GM12874 (cell line): ENCODE data around the gene GPRIN2.
"Not testable (repeated sequence)": the region's sequence is repeated elsewhere in the genome, so short reads cannot be mapped to it uniquely, and the experiment has no call there.

ENCODE experiments used
- TF ChIP-seq, protein P1 (sequence below): IDR thresholded peaks from 2 replicates; pipeline ENCODE4 v1.5.1; 2011; ENCODE audit warnings: low read depth, mild to moderate bottlenecking, control low read depth, low read length, moderate library complexity; ENCODE audit not compliant: insufficient read depth

The GPRIN2 gene

GRCh38 chr10:46556515-46557318 is at the start of gene GPRIN2:
TSS of gene GPRIN2 (minus strand) at chr10:46556658. CDS start at chr10:46550736, 5,922 bp downstream.
- TF ChIP-seq, protein P1, sequence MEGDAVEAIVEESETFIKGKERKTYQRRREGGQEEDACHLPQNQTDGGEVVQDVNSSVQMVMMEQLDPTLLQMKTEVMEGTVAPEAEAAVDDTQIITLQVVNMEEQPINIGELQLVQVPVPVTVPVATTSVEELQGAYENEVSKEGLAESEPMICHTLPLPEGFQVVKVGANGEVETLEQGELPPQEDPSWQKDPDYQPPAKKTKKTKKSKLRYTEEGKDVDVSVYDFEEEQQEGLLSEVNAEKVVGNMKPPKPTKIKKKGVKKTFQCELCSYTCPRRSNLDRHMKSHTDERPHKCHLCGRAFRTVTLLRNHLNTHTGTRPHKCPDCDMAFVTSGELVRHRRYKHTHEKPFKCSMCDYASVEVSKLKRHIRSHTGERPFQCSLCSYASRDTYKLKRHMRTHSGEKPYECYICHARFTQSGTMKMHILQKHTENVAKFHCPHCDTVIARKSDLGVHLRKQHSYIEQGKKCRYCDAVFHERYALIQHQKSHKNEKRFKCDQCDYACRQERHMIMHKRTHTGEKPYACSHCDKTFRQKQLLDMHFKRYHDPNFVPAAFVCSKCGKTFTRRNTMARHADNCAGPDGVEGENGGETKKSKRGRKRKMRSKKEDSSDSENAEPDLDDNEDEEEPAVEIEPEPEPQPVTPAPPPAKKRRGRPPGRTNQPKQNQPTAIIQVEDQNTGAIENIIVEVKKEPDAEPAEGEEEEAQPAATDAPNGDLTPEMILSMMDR: no peak

- TF ChIP-seq, protein P1: not testable (repeated sequence)
These were observed 22.2 kb upstream of the GPRIN2 start, which contains the start of gene SYT15 for GRCh38 chr10:46578474-46579178. TSS of gene SYT15 (plus strand) at chr10:46579128. CDS start at chr10:46579169, 41 bp downstream.

GRCh38 chr10:46565591-46566332 is 9.3 kb upstream of the GPRIN2 start:
- TF ChIP-seq, protein P1: peak; percentile 50

DNA sequence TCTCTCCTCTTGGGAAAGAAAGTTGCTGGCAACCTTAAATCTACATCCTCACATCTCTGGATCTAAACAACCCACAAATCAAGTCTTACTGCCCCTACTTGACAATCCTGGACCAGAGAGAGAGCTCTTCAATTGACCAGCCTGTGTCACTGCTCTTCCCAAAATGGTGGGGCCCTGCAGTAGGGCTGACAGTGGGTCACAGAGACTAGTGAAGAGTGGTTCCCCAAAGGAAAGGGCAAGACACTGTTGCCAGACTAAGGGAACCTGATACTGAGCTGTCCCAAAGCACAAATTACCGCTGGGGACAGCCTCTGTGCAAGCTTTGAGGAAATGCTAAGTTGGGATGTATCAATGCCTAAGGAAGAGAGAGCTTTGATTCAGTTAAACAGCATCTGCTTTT is 4.5 kb upstream of the GPRIN2 start:
- TF ChIP-seq, protein P1: no peak

DNA sequence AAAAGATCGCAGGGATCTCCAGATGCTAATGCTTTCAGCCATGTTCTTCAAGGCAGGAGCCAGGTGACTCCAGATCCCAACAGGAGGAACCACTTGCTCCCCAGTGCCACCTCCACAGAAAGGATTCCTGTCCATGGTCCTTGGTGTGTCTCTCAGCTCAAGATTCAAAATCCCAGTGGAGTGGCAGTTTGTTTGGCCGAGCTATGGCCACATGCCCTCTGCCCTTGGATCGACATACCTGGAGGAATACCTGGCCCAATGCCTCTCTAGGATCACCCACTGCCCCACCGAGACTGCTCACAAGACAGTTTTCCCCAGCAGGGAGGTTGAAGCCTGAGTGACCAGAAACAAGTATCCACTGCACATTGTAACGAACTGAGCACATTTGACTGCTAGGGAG is 3.9 kb upstream of the GPRIN2 start:
- TF ChIP-seq, protein P1: no peak

GRCh38 chr10:46559231-46559671 is 2.8 kb upstream of the GPRIN2 start:
- TF ChIP-seq, protein P1: no peak
